Ecto neural progenitor cell (in vitro differentiated cells): Measurements from ENCODE around the gene ANXA8L1.
"Not testable (repeated sequence)": the region's sequence is repeated elsewhere in the genome, so short reads cannot be mapped to it uniquely, and the experiment has no call there.

Source experiments
- DNase-seq: peaks from one replicate; pipeline ENCODE4 v3.0.0-alpha.2; 2018; ENCODE audit warnings: low spot score

The ANXA8L1 gene, protein sequence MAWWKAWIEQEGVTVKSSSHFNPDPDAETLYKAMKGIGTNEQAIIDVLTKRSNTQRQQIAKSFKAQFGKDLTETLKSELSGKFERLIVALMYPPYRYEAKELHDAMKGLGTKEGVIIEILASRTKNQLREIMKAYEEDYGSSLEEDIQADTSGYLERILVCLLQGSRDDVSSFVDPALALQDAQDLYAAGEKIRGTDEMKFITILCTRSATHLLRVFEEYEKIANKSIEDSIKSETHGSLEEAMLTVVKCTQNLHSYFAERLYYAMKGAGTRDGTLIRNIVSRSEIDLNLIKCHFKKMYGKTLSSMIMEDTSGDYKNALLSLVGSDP

DNA sequence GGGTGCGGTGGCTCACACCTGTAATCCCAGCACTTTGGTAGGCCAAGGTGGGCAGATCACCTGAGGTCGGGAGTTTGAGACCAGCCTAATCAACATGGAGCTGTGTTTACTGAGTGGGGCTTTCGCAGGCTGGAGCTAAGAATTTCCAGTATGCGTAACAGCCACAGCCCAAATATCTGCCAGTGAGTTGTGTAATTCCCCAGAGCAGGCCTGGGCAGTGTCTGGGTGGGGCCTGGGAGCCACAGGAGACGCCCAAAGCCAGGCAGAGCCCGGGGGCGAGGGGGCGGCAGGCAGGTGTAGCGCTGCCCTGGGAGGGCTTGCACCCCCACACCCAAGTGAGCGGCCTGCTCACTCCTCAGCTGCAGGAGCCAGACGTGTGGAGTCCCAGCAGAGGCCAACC is at the start of gene ANXA8L1:
Gene ANXA8L1 (plus strand): TSS at position 371 of the 400 bp plus-strand sequence. CDS start 76 bp downstream, outside the sequence.
- DNase-seq = not testable (repeated sequence)

DNA sequence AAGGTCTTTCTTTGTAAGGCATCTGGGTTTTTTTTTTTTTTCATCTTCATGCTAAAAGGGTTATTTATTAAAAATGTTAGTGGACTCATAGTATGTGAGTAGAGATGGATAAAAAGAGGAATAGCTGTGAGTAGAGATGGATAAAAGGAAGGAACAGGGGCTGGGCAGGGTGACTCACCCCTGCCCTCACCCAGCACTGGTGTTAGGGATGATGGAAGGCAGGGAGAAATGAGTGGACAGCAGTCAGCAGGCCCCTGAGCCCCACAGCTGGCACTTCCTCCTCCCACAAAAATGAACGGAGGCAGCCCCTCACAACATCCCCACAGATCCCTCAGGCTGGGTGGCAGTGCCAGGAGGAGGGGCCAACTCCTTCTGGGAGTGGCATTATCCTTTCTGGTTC is 49.5 kb upstream of the ANXA8L1 start:
- DNase-seq = no peak

DNA sequence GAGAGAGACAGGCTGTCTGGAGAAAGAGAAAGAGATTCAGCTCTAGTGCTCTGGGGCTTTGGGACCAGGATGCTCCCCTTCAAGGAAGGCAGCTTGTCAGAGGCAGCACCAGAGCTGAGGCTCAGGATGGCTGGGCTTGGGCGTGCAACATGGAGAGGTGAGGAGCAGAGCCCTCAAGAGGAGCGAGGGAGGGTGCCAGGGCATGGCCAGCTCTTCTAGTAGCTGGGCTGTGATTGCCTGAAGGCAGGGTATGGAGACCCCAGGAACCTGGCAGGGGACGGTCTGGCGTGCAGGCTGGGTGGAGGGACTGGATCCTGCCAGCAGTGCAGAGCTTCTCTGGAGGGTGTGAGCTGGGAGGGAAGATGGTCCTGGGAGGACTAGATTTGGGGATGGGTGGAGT is 48.6 kb upstream of the ANXA8L1 start:
- no peak for DNase-seq

DNA sequence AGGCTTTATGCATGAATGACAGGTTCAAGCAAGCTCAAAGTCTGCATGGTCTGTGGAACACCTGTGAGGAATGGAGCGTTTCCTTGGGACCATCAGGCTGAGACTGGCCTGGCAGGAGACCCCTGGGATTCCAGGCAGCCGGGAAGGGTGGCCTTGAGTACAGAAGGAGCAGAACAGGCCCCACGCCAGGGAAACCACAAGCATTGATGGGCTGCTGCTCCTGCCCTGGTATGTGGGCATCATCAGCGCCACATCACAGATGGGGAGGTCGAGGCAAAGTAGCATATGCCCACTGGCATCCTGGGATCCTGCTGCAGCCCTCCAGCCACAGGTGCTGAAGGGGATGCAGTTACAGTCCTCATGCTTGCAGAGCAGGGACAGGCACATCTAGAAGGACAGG is 47.9 kb upstream of the ANXA8L1 start:
- DNase-seq = no peak

DNA sequence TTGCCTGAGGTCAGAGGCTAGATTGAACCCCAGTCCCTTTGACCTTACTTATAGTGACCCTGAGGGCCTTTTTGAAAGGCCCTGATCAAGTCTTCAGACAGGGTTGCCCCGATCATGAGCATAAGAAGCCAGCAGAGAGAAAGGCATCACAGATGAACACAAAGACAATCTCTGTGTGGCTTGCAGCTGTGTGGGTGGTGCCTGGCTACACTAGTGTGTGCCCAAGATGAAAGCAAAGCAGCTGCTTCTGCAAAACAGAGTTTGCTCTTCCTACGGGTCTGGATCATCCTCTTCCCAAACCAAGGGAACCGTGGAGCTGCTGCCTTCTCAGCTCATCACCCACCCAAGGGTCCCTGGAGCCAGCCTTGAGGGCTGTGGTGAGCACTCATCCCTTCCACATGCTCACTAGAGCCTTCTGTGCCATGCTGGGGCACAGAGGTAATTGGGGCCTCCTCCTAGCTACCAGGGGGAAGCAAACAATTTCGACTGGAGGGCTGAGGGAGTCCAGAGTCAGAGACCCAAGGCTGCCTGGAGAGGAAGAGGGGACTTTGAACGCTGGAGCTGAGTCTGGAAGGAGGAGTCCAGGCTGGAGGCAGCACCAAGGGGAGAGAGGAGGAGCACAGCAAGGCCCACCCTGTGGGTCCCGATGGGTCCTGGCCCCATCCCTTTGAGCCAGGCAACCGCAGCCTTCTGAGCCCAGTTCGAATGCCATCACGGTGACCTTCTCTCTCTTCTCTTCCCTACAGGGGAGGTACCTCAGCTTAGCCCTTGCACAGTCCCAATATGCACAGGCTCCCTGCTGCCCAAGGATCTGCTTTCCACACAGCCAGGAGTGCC is 46.5 kb upstream of the ANXA8L1 start:
- peak; percentile 33 for DNase-seq

DNA sequence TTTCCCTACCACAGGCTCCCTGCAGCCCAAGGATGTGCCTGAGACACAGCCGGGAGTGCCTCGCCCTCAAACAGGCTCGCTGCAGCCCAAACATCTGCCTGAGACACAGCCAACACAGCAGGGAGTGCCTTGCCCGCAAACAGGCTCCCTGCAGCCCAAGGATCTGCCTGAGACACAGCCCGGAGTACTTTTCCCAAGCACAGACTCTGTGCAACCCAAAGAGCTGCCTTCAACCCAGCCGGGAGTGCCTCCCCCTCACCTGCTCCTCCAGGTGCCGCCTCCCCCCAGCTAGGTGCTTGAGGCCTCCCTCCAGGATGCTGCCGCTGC is 45.9 kb upstream of the ANXA8L1 start:
- peak; percentile 47 for DNase-seq

DNA sequence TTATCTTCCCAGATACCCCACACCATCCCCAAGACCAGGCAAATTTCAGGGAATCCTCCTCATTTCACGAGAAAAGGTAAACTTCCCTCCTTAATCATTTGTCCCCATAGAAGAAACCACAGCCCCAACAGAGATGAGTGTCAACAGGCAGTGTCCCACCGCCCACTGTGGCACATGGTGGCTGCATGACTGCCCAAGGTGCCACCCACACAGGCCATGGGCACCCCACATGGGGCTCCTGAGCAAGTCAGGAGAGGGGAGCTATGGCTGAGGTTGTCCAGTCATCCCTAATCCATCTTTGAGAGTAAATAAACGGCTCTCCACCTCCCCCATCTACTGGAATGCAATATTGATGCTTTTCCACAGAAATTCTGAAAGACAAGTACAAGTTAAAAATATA is 44.7 kb upstream of the ANXA8L1 start:
- no peak for DNase-seq

DNA sequence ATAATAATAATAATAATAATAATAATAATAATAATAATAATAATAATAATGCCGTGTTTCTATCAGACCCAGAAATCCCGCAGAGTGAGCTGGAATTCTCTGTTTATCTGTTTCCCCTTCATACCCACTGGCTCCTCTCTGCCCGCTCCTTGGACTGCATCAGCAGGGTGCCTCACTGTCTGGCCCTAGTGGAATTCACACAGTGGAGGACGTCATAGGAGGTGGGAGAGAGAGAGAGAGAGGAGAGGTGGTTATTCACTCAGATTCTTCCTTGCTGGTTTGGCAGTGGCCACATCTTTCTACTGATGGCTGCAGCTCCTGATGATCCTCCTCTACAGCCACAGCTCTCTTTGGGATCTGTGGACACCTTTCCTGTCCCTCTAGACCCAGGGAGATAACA is 10.1 kb upstream of the ANXA8L1 start:
- DNase-seq = not testable (repeated sequence)

DNA sequence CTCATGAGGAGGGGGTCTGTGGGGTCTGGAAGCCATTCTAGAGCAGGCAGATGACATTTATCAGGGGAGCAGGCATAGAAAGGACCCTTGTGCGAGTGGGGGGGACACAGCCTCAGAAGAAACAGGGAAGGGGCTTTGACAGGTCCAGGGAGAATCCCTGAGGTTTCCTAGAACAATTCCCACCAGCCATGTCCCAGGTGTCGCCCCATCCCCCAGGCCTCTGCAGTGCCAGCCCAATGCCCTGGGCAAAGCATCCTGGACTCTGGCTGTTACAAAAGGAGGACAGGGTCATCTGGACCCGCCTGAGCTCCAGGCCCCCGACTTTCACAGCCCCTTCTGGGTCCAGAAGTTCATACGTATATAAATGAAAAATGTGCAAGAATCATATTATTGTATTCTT is 8.4 kb upstream of the ANXA8L1 start:
- not testable (repeated sequence) for DNase-seq

DNA sequence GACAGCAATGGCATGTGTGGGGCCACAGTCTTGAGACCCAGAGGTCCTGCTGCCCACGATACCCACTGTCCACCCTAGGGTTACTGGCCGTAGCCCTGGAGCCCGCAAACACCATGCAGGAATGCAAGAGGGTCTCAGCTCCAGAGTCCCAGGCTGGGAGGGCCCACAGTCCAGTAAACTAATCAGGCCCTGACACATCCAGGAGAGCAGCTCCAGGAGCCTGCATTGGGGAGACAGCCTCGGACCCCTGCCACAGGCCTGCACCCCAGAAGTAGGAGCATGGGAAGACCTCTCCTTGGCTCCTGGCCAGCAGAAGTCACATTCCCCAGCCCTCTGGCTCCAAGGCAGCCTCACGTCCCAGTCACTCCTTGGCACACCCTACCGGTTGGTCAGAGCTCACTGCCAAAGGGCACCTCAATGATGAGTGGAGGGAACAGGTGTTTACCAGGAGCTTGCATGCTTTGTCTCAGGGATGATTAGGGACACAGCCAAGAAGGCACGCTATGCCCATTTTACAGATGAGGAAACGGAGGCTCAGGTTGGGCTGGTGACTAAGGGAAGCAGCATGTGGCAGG is 7.8 kb upstream of the ANXA8L1 start:
- not testable (repeated sequence) for DNase-seq

DNA sequence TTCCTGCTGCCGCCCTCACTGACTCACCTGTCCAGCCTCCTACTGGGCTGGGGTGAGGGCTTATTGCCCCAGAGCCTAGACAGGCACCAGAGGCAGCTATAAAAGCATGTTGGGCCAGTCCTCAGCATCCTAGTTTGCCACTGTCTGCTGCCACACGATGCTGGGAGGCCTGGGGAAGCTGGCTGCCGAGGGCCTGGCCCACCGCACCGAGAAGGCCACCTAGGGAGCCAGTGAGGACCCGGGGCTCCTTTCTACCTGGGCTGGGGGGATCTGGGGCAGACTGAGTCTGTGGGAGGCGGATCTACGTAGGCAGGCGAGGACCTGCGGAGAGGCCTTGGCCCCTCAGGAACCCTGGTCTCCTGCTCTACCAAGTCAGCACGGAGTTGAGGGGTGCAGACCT is 6.6 kb upstream of the ANXA8L1 start:
- DNase-seq = not testable (repeated sequence)

DNA sequence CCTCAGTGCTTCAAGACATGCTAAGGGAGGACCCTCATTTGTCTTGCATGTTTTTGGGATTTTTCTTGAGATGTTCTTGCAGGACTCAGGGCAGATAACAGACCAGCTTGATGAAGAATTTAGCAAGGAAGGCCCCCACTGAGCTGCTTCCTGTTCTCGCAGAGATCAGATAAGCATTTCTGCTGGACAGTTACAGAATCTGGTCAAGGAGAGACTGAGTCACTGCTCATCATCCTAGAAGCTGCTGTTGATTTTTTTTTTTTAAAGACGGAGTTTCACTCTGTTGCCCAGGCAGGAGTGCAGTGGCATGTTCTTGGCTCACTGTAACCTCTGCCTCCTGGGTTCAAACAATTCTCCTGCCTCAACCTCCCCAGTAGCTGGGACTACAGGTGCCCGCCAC is 1.2 kb upstream of the ANXA8L1 start:
- DNase-seq = not testable (repeated sequence)

DNA sequence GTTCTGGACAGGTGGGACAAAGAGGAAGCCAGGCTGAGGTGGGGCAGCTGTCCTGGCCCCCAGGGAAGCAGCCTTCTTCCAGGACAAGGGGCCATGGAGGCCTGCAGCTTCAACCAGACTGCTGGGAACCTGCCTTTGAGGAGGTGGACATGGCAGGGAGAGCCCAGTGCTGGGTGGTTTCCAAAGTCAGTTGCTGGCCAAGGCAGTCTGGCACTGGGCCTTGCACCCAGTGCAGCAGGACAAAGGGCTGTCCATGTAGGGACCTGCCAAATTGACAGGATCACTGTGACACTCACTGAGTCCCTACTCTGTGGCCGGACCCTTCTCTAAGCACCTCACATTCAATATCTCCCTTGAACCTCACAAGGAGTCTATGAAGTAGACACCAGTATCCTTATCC is 1.4 kb downstream of the ANXA8L1 start:
- not testable (repeated sequence) for DNase-seq

DNA sequence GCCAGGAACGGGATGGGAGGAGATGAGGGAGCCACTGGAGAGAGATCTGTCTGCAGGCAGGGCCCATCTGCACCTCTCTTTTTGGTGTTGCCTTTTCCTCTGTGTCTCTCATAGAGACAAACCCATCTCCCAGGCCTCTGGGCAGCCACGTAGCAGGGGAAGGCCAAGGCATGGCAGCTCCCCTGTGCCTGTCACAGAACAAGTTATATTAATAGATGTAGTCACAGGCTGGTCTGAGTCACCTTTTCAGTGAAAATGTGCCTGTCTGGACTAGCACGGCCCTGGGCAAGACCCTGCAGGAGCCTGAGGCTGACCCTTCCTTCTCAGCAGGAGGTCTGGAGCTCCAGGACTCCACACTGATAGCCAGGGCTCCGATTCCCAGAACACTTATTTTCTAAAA is 2.1 kb downstream of the ANXA8L1 start:
- DNase-seq = not testable (repeated sequence)

DNA sequence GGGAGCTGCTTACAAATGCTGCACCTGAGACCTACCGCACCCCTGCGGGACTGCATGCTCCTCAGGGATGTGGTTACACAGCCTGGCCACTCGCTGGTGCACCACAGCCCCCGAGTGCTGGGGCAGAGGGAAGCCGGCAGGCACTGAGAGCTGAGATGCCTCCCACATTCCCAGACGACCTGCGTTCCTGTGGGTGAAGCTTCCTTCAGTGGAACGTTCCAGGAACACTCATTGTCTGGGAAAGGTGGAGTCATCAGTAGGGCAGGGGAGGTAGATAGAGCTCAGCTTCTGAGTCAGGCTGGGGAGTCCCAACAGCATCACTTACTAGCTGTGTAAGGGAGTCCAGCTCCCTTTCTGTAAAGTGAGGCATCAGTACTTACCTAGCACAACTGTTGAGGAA is 2.5 kb downstream of the ANXA8L1 start:
- not testable (repeated sequence) for DNase-seq

DNA sequence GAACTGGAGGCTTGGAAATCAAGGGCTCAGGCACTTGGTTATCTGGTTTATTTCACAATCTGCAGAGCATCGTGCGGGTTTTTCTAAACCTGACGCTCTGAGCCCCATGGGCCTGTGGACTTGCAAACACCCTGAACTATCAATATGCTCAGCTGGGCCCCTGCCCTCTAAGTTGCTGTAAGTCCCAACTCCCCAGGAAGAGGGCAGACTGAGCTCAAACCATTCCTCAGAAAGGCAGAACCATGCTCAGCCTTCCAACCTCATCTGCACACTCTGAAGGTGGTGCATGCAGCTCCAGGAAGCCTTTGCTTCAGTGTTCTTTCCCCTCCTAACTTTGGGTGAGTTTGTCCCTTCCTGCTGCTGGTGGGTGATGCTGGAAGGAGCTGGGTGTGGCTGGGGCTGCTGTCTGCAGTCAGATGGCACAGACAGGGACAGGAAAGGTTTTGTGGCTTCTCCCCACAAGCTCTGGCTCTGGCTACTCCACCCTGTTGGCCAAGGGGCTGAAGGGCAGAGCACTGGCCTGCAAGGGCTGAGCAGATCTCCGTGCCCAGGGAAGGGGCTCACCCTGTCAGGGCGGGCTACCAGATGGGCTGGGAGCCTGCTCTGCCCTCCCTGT is 3.8 kb downstream of the ANXA8L1 start:
- DNase-seq = not testable (repeated sequence)

DNA sequence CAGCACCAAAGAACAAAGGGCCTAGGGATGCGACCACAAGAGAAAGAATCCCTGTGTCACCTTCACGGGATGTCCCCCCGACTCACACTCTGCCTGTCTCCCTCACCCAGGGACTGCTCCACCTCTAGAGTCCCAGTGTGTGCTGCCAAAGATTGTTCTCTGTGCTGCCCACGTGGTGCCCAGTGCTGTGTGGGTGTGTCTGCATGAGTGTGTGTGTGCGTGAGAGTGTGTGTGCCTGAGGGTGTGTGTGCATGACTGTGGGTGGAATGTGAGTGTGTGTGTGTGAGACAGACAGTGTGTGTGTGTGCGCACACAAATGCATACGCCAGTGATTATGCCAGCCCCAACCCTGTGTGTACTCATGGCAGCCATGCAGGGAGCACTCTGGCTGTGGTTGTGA is 10.3 kb downstream of the ANXA8L1 start:
- not testable (repeated sequence) for DNase-seq

DNA sequence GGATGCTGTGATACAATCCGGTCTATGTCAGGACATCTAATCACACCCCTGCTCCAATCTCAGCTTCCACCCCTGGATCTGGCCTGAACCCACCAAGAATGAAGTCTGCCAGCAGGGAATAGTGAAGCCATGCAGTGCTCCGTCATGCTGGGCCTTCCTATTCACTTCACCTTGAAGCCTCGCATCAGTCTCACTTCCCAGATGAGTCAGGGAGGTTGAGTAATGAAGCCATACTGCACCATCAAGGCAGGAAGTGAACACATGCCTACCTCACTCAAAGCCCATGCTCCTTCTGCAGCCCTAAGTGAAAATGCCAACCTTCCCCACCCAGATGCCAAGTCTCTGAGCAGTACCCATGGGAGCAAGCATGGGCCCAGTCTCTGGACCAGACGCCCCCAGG is 11.1 kb downstream of the ANXA8L1 start:
- DNase-seq = not testable (repeated sequence)

DNA sequence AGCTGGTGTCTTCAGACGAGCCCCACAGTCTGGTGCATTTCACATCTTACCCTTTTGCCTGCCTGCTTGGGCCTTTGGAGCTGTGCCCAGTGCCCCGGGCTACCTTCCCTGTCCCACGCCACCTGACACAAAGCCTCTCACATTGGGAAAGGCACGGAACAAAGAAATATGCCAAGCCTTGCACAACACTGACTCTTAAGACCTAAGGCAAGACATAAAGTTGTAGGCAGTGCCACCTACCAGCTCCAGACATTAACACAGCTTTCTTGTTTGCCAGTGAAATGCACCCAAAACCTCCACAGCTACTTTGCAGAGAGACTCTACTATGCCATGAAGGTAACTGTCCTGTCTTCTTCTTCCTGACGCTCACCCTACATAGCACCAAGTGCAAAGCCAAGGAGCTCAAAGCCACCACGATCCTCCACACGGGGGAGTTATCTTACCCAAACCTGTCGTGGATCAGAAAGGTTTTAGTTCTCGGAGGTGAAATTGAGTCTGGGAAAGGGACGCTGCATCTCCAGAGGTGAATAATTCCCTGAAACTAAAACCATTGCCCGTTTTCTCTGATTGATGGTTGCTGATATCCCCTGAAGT is 11.8 kb downstream of the ANXA8L1 start:
- not testable (repeated sequence) for DNase-seq

DNA sequence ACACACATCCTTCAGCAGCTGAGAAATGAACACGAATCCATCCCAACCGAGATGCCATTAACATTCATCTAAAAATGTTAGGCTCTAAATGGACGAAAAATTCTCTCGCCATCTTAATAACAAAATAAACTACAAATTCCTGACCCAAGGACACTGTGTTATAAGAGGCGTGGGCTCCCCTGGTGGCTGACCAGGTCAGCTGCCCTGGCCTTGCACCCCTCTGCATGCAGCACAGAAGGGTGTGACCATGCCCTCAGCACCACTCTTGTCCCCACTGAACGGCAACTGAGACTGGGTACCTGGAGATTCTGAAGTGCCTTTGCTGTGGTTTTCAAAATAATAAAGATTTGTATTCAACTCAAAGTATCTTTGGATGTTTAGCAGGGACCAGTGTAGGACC is 15.8 kb downstream of the ANXA8L1 start:
- DNase-seq = not testable (repeated sequence)

DNA sequence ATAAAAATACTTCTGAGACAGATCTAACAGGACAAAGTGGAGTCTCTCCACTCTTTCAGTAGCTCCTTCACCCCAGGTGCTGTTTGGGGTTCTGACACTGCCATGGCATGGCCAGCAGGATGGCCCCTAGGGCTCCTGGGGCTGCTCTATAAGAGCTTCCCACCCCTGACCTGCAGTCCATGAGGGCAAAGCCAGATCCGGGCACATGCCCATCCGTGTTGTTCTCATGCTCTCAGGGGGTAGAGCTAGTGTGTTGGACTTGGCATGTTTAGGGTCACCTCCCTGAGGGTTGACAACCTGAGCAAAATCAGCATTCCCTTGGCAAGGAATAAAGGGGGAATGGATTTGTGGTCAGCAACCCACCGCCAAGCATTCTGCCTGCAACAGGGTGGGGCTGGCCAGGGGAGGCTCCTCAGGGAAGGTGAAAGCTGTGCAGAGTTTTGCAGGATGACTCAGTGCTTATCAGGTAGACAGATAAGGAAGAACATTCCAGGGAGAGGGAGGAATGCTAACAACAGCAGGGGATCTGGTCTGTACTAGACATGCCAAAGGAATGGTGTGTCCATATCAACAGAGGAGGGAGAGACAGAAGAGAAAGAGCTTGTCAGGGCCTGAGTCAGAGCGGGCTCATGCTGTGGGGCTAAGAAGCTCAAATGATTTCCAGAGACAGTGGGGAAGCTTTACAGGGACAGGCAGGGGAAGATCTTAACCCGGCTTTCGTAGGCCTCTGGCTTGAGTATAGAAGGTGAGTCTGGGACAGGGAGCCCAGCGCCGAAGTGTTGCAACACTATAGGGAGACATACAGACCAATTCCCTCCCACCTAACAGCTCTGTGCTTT is 21.1 kb downstream of the ANXA8L1 start:
- peak; percentile 45 for DNase-seq
